ENCODE measurements around the gene FBXO5.

DNA sequence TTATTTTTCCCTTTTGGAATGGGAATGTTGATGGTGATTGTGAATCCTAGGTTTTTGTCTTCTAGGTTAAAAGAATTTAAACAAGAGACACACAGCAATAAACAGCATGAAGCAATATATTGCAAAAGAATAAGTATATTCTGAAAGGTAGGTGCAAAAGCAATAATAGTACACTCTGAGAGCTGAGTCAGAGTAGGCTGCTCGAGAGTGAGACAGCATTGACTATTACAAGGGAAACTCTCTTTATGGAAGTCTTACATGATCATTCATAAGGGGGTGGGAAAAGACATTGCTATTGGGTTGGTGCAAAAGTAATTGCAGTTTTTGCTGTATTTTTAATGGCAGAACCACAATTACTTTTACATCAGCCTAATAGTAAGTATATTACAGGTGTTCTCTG, 25.0 kb downstream of the FBXO5 start:
- TF ChIP-seq, protein P1, sequence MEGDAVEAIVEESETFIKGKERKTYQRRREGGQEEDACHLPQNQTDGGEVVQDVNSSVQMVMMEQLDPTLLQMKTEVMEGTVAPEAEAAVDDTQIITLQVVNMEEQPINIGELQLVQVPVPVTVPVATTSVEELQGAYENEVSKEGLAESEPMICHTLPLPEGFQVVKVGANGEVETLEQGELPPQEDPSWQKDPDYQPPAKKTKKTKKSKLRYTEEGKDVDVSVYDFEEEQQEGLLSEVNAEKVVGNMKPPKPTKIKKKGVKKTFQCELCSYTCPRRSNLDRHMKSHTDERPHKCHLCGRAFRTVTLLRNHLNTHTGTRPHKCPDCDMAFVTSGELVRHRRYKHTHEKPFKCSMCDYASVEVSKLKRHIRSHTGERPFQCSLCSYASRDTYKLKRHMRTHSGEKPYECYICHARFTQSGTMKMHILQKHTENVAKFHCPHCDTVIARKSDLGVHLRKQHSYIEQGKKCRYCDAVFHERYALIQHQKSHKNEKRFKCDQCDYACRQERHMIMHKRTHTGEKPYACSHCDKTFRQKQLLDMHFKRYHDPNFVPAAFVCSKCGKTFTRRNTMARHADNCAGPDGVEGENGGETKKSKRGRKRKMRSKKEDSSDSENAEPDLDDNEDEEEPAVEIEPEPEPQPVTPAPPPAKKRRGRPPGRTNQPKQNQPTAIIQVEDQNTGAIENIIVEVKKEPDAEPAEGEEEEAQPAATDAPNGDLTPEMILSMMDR (IDR thresholded peaks at IDR 0.05; ENCODE audit: low read depth, low read length): no peak
- no peak for TF ChIP-seq POLR2A (IDR thresholded peaks at IDR 0.05; ENCODE audit: extremely low read depth, insufficient read length)
